Right atrium auricular region (tissue), 2 donors: ENCODE results near the gene SETBP1. TPM values are rescaled to one million over a fixed set of nuclear protein-coding genes. Genes with fewer than 3 reads are reported as not detected.
A peak's percentile ranks its signal among the peaks of the same experiment; 100 is the strongest.

Source experiments
- DNase-seq: peaks from one replicate; pipeline ENCODE4 v3.0.0-alpha.2; 2019; ENCODE audit warnings: low spot score
- H3K27ac ChIP-seq, 2 donors: fragments of 200-600 bp; sonication (generic); 1 replicate in 1 of 2; 2 replicates in 1 of 2; pipeline ENCODE4 v1.5.1; 2016 to 2019
- H3K27me3 ChIP-seq, 2 donors: fragments of 200-600 bp; sonication (generic); one replicate each; pipeline versions ENCODE4 v1.5.1 to v1.6.0; 2017 to 2019
- H3K36me3 ChIP-seq: fragments of 200-600 bp; sonication (generic); one replicate; pipeline ENCODE4 v1.5.1; 2016
- H3K4me1 ChIP-seq, 2 donors: fragments of 200-600 bp; sonication (generic); one replicate each; pipeline versions ENCODE4 v1.5.1 to v1.6.0; 2017 to 2019
- H3K4me3 ChIP-seq, 2 donors: fragments of 200-600 bp; sonication (generic); 1 replicate in 1 of 2; 2 replicates in 1 of 2; pipeline ENCODE4 v1.5.1; 2017 to 2019; ENCODE audit warnings: mild to moderate bottlenecking in 1 of 2, moderate library complexity in 1 of 2
- H3K9me3 ChIP-seq, 2 donors: fragments of 200-600 bp; sonication (generic); one replicate each; pipeline ENCODE4 v1.5.1; 2019
- CTCF ChIP-seq, 2 donors: fragments of 200-600 bp; sonication (generic); IDR thresholded peaks; one replicate each; pipeline ENCODE4 v1.5.1; 2019; ENCODE audit warnings: antibody characterized with exemption in 2 of 2
- total RNA-seq, 2 donors: library from RNA; depleted of rRNA; stranded (reverse); fragments of >200 nt; gene quantifications; one replicate each; pipeline ENCODE4 v1.1.0, GENCODE V29; 2016

The SETBP1 gene
- total RNA-seq, 2 donors from 2014 or later, result 7.8 to 13.4 TPM

GRCh38 chr18:44789710-44790109, 109.0 kb downstream of the SETBP1 start:
- H3K4me3 ChIP-seq, result no peak overlapping the region
- no peak for DNase-seq
- no peaks in the 10 kb centered on the region for H3K36me3 ChIP-seq
- no peaks in the 10 kb centered on the region for H3K27me3 ChIP-seq
- peak overlapping the region; percentile 50 to 57 for H3K27ac ChIP-seq
- no peak for TF ChIP-seq CTCF (IDR thresholded peaks at IDR 0.05)
- H3K9me3 ChIP-seq, result no peaks in the 10 kb centered on the region
- H3K4me1 ChIP-seq, result peaks cover 0 to 50% of the 10 kb centered on the region in 2 donors

GRCh38 chr18:44790860-44791259, 110.2 kb downstream of the SETBP1 start:
- TF ChIP-seq CTCF (IDR thresholded peaks at IDR 0.05), result no peak
- H3K27ac ChIP-seq, result peak overlapping the region in 1 of 2 donors; percentile 37
- no peaks in the 10 kb centered on the region for H3K27me3 ChIP-seq
- H3K36me3 ChIP-seq, result no peaks in the 10 kb centered on the region
- H3K4me1 ChIP-seq, result peaks cover 0 to 50% of the 10 kb centered on the region in 2 donors
- H3K9me3 ChIP-seq, result no peaks in the 10 kb centered on the region
- no peak overlapping the region for H3K4me3 ChIP-seq
- no peak for DNase-seq

GRCh38 chr18:44791520-44791919, 110.8 kb downstream of the SETBP1 start:
- no peak for DNase-seq
- TF ChIP-seq CTCF (IDR thresholded peaks at IDR 0.05), result no peak
- H3K4me1 ChIP-seq, result peaks cover 0 to 50% of the 10 kb centered on the region in 2 donors

GRCh38 chr18:44792456-44793061, 111.9 kb downstream of the SETBP1 start:
- TF ChIP-seq CTCF (IDR thresholded peaks at IDR 0.05), result no peak
- no peaks in the 10 kb centered on the region for H3K27me3 ChIP-seq
- no peak overlapping the region for H3K4me3 ChIP-seq
- H3K36me3 ChIP-seq, result no peaks in the 10 kb centered on the region
- H3K4me1 ChIP-seq, result peaks cover 0 to 50% of the 10 kb centered on the region in 2 donors
- peak overlapping the region; percentile 47 to 74 for H3K27ac ChIP-seq
- no peaks in the 10 kb centered on the region for H3K9me3 ChIP-seq
- DNase-seq, result no peak

More at GRCh38 chr18:44791520-44791919, 110.8 kb downstream of the SETBP1 start:
- H3K36me3 ChIP-seq, result no peaks in the 10 kb centered on the region
- H3K9me3 ChIP-seq, result no peaks in the 10 kb centered on the region
- no peaks in the 10 kb centered on the region for H3K27me3 ChIP-seq
- H3K4me3 ChIP-seq, result no peak overlapping the region
- peak overlapping the region in 1 of 2 donors; percentile 5 for H3K27ac ChIP-seq

- Histone ChIP-seq H3K4me1 (peaks cover 0 to 50% of the 10 kb centered on the region in 2 donors), H3K4me3 (no peak overlapping the region)
Measured at GRCh38 chr18:44793194-44793593, 112.5 kb downstream of the SETBP1 start.

More at GRCh38 chr18:44793194-44793593, 112.5 kb downstream of the SETBP1 start:
- no peak for DNase-seq
- H3K9me3 ChIP-seq, result no peaks in the 10 kb centered on the region
- H3K27ac ChIP-seq, result peak overlapping the region; percentile 47 to 74
- H3K36me3 ChIP-seq, result no peaks in the 10 kb centered on the region
- H3K27me3 ChIP-seq, result no peaks in the 10 kb centered on the region
- no peak for TF ChIP-seq CTCF (IDR thresholded peaks at IDR 0.05)
